HepG2 (cell line): ENCODE measurements around the gene SH2D3A. TPM values are rescaled to one million over a fixed set of nuclear protein-coding genes. Genes with fewer than 3 reads are reported as not detected.

ENCODE experiments used
- AGO2 ChIP-seq: fragments of 200-400 bp; formaldehyde crosslinking; optimal IDR thresholded peaks from 2 replicates; pipeline ENCODE3; 2017; ENCODE audit warnings: mild to moderate bottlenecking, low read depth, low read length, moderate library complexity
- CREBL2 ChIP-seq: sonication (generic); formaldehyde crosslinking; IDR thresholded peaks from 2 replicates; pipeline ENCODE4 v1.8.1; 2023; ENCODE audit warnings: missing genetic modification reagents, mild to moderate bottlenecking, borderline replicate concordance
- DDIT3 ChIP-seq: sonication (generic); formaldehyde crosslinking; IDR thresholded peaks from 2 replicates; pipeline ENCODE4 v1.4.0; 2020; ENCODE audit warnings: mild to moderate bottlenecking, missing genetic modification reagents
- ELF3 ChIP-seq: IDR thresholded peaks from 2 replicates; pipeline ENCODE4 v1.6.1; 2016; ENCODE audit warnings: missing genetic modification reagents, missing compliant biosample characterization
- FIP1L1 ChIP-seq: fragments of 200-400 bp; formaldehyde crosslinking; IDR thresholded peaks from 2 replicates; pipeline ENCODE4 v1.6.1; 2018; ENCODE audit warnings: low read depth, mild to moderate bottlenecking, low read length, moderate library complexity, borderline replicate concordance; ENCODE audit not compliant: insufficient read depth
- FOXK2 ChIP-seq: fragments of 450-650 bp; IDR thresholded peaks from 2 replicates; pipeline ENCODE4 v1.6.1; 2016
- FOXP1 ChIP-seq, 2 experiments: fragments of 450-650 bp in 1 of 2; IDR thresholded peaks; 2 replicates each; pipeline ENCODE4 v1.6.1; 2017 to 2018; ENCODE audit warnings: antibody characterized with exemption in 1 of 2
- HDAC2 ChIP-seq: sonication (generic); formaldehyde crosslinking; IDR thresholded peaks from 2 replicates; pipeline ENCODE4 v1.4.0; 2020; ENCODE audit warnings: missing genetic modification reagents
- IKZF5 ChIP-seq: IDR thresholded peaks from 2 replicates; pipeline ENCODE4 v1.6.1; 2018; ENCODE audit warnings: missing genetic modification reagents, mild to moderate bottlenecking, missing compliant biosample characterization
- MYNN ChIP-seq: sonication (generic); formaldehyde crosslinking; IDR thresholded peaks from 2 replicates; pipeline ENCODE4 v1.4.0; 2020; ENCODE audit warnings: mild to moderate bottlenecking, low read depth, missing genetic modification reagents
- PAX8 ChIP-seq: sonication (generic); formaldehyde crosslinking; IDR thresholded peaks from 2 replicates; pipeline ENCODE4 v1.8.0; 2022; ENCODE audit warnings: mild to moderate bottlenecking, missing genetic modification reagents, borderline replicate concordance
- POLR2AphosphoS5 ChIP-seq: IDR thresholded peaks from 2 replicates; pipeline ENCODE4 v1.6.1; 2012; ENCODE audit warnings: low read depth, low read length
- SMARCE1 ChIP-seq: fragments of 450-650 bp; IDR thresholded peaks from 2 replicates; pipeline ENCODE4 v1.6.1; 2017; ENCODE audit warnings: borderline replicate concordance
- SNAI1 ChIP-seq: sonication (generic); formaldehyde crosslinking; IDR thresholded peaks from 2 replicates; pipeline ENCODE4 v1.5.0; 2020; ENCODE audit warnings: mild to moderate bottlenecking, missing genetic modification reagents, borderline replicate concordance
- TEF ChIP-seq: sonication (generic); formaldehyde crosslinking; IDR thresholded peaks from 2 replicates; pipeline ENCODE4 v1.5.0; 2020; ENCODE audit warnings: missing genetic modification reagents
- ZNF256 ChIP-seq: sonication (generic); formaldehyde crosslinking; conservative IDR thresholded peaks from 2 replicates; pipeline ENCODE4 v1.4.0; 2020; ENCODE audit warnings: missing genetic modification reagents
- ZNF276 ChIP-seq: sonication (generic); formaldehyde crosslinking; IDR thresholded peaks from 2 replicates; pipeline ENCODE4 v1.4.0; 2020; ENCODE audit warnings: mild to moderate bottlenecking, low read depth, missing genetic modification reagents
- ZNF296 ChIP-seq: sonication (generic); formaldehyde crosslinking; conservative IDR thresholded peaks from 2 replicates; pipeline ENCODE4 v1.5.0; 2020; ENCODE audit warnings: mild to moderate bottlenecking, missing genetic modification reagents
- ZNF317 ChIP-seq: sonication (generic); formaldehyde crosslinking; IDR thresholded peaks from 2 replicates; pipeline ENCODE4 v1.5.0; 2020; ENCODE audit warnings: mild to moderate bottlenecking, missing genetic modification reagents
- ZNF550 ChIP-seq: sonication (generic); formaldehyde crosslinking; IDR thresholded peaks from 2 replicates; pipeline ENCODE4 v1.4.0; 2020; ENCODE audit warnings: mild to moderate bottlenecking, missing genetic modification reagents, borderline replicate concordance
- ZNF580 ChIP-seq: IDR thresholded peaks from 2 replicates; pipeline ENCODE4 v1.6.1; 2016; ENCODE audit warnings: low read depth, borderline replicate concordance
- ZNF713 ChIP-seq: sonication (generic); formaldehyde crosslinking; IDR thresholded peaks from 2 replicates; pipeline ENCODE4 v1.4.0; 2020; ENCODE audit warnings: mild to moderate bottlenecking, missing genetic modification reagents
- ZNF780A ChIP-seq: sonication (generic); formaldehyde crosslinking; IDR thresholded peaks from 2 replicates; pipeline ENCODE4 v1.8.0; 2022; ENCODE audit warnings: mild to moderate bottlenecking, missing genetic modification reagents, moderate library complexity
- ZNF878 ChIP-seq: sonication (generic); formaldehyde crosslinking; IDR thresholded peaks from 2 replicates; pipeline ENCODE4 v1.8.1; 2023; ENCODE audit warnings: mild to moderate bottlenecking, missing genetic modification reagents, moderate library complexity
- ZNF891 ChIP-seq: sonication (generic); formaldehyde crosslinking; IDR thresholded peaks from 2 replicates; pipeline ENCODE4 v1.5.0; 2020; ENCODE audit warnings: mild to moderate bottlenecking, missing genetic modification reagents
- ZZZ3 ChIP-seq: sonication (generic); formaldehyde crosslinking; IDR thresholded peaks from 2 replicates; pipeline ENCODE4 v1.4.0; 2020; ENCODE audit warnings: missing genetic modification reagents, mild to moderate bottlenecking, borderline replicate concordance
- polyA plus RNA-seq, 8 experiments: library from polyadenylated mRNA; depleted of rRNA in 3 of 8; stranded (reverse) in 7 of 8; unstranded in 1 of 8; fragments of >200 nt; fragmentation: Illumina TruSeq in 4 of 8; extraction: Trizol in 4 of 8; gene quantifications; 2 replicates each; pipeline versions ENCODE4 v1.2.1 to v1.2.3, GENCODE V29; 2011 to 2016; ENCODE audit warnings: low read depth in 4 of 8, missing spikeins in 1 of 8, mixed read lengths in 1 of 8; ENCODE audit not compliant: insufficient read depth in 1 of 8
- total RNA-seq, 5 experiments: library from RNA; depleted of rRNA; stranded (reverse); fragments of >200 nt; fragmentation: Illumina TruSeq; extraction: Trizol; gene quantifications; 2 replicates each; pipeline ENCODE4 v1.2.3, GENCODE V29; 2016; ENCODE audit warnings: low read depth in 1 of 5

Gene SH2D3A
- total and polyA plus RNA-seq, 2 of the 13 experiments (the other 11 are each of a cell fraction or from before 2014, with no cell fraction given) = 1.0 to 2.2 TPM

- TF ChIP-seq SMARCE1 (no peak), MYNN (CRISPR knock-in tag) (no peak), ZNF256 (CRISPR knock-in tag) (no peak), ZNF878 (CRISPR knock-in tag) (peak; percentile 95), CREBL2 (CRISPR knock-in tag) (no peak), ZNF713 (CRISPR knock-in tag) (no peak), IKZF5 (CRISPR knock-in tag) (peak; percentile 94; the same call in 1 of the 2 replicates), FIP1L1 (no peak), PAX8 (CRISPR knock-in tag) (no peak), ZNF550 (CRISPR knock-in tag) (0 out of 2 replicates have a peak, but pooled peaks have one; percentile 73), SNAI1 (CRISPR knock-in tag) (no peak), ELF3 (CRISPR knock-in tag) (peak; percentile 73; the same call in 1 of the 2 replicates), ZNF580 (peak; percentile 76; the same call in 1 of the 2 replicates), ZZZ3 (CRISPR knock-in tag) (no peak), AGO2 (peak; percentile 26), HDAC2 (CRISPR knock-in tag) (peak; percentile 96), ZNF276 (CRISPR knock-in tag) (no peak; the same call in 1 of the 2 replicates), DDIT3 (no peak), FOXP1 (IDR thresholded peaks at IDR 0.05) (no peak), FOXP1 (CRISPR knock-in tag; IDR thresholded peaks at IDR 0.05) (peak; percentile 56; the same call in 1 of the 2 replicates), ZNF780A (0 out of 2 replicates have a peak, but pooled peaks have one; percentile 21), POLR2AphosphoS5 (peak; percentile 100), ZNF317 (CRISPR knock-in tag) (peak; percentile 10; the same call in 1 of the 2 replicates), ZNF891 (CRISPR knock-in tag) (peak; percentile 66; the same call in 1 of the 2 replicates), TEF (CRISPR knock-in tag) (no peak; the same call in 1 of the 2 replicates), ZNF296 (CRISPR knock-in tag) (0 out of 2 replicates have a peak, but pooled peaks have one; percentile 55), FOXK2 (0 out of 2 replicates have a peak, but pooled peaks have one; percentile 23)
These were observed 46.7 kb downstream of the SH2D3A start, which contains the start of gene C3 (continued) for GRCh38 chr19:6720369-6721137.
